Adipocyte (in vitro differentiated cells): Measurements from ENCODE around the gene FGGY.
A peak's percentile ranks its signal among the peaks of the same experiment; 100 is the strongest.

Experiments used
- DNase-seq: peaks from one replicate; pipeline ENCODE4 v3.0.0-alpha.2; 2015; ENCODE audit warnings: low read depth
- H3K27me3 ChIP-seq: replicated peaks from 2 replicates; pipeline ENCODE4 v1.7.0; 2013; ENCODE audit warnings: mild to moderate bottlenecking, low read length, moderate library complexity; ENCODE audit not compliant: control insufficient read depth, insufficient read depth
- H3K36me3 ChIP-seq: 2 replicates; pipeline ENCODE4 v1.7.0; 2013; ENCODE audit warnings: low read length, mild to moderate bottlenecking, moderate library complexity; ENCODE audit not compliant: control insufficient read depth, insufficient read depth, severe bottlenecking
- H3K4me1 ChIP-seq: 2 replicates; pipeline ENCODE4 v1.7.0; 2013; ENCODE audit warnings: mild to moderate bottlenecking, low read length, moderate library complexity; ENCODE audit not compliant: control insufficient read depth, insufficient read depth
- H3K4me3 ChIP-seq: 2 replicates; pipeline ENCODE4 v1.7.0; 2013; ENCODE audit warnings: mild to moderate bottlenecking, low read length, moderate library complexity
- H3K9ac ChIP-seq: 2 replicates; pipeline ENCODE4 v1.7.0; 2013; ENCODE audit warnings: mild to moderate bottlenecking, low read length, moderate library complexity
- H3K9me3 ChIP-seq: 2 replicates; pipeline ENCODE4 v1.7.0; 2013; ENCODE audit warnings: mild to moderate bottlenecking, low read length, moderate library complexity; ENCODE audit not compliant: control insufficient read depth

FGGY gene

GRCh38 chr1:59368008-59368670 is 71.2 kb downstream of the FGGY start:
- Histone ChIP-seq H3K9ac (peak overlapping the region; percentile 41), H3K27me3 (no peaks in the 10 kb centered on the region), H3K36me3 (no peaks in the 10 kb centered on the region), H3K4me3 (peak overlapping the region; percentile 10), H3K4me1 (peaks cover 37% of the 10 kb centered on the region), H3K9me3 (no peaks in the 10 kb centered on the region)
- no peak for DNase-seq

GRCh38 chr1:59375321-59376220 is 78.7 kb downstream of the FGGY start:
- peak; percentile 76 for DNase-seq
- Histone ChIP-seq H3K36me3 (no peaks in the 10 kb centered on the region), H3K4me3 (peak overlapping the region; percentile 12)

GRCh38 chr1:59377350-59377904 is 80.5 kb downstream of the FGGY start:
- Histone ChIP-seq H3K36me3 (no peaks in the 10 kb centered on the region), H3K4me3 (no peak overlapping the region), H3K27me3 (no peaks in the 10 kb centered on the region), H3K4me1 (peaks cover 10% of the 10 kb centered on the region), H3K9me3 (no peaks in the 10 kb centered on the region), H3K9ac (no peak overlapping the region)
- no peak for DNase-seq

More at GRCh38 chr1:59375321-59376220, 78.7 kb downstream of the FGGY start:
- no peaks in the 10 kb centered on the region for H3K9me3 ChIP-seq
- H3K27me3 ChIP-seq: no peaks in the 10 kb centered on the region
- peaks cover 10% of the 10 kb centered on the region for H3K4me1 ChIP-seq
- peak overlapping the region; percentile 22 for H3K9ac ChIP-seq

GRCh38 chr1:59378621-59379370 is 81.9 kb downstream of the FGGY start:
- DNase-seq: peak; percentile 58
- no peak overlapping the region for H3K9ac ChIP-seq
- peaks cover 10% of the 10 kb centered on the region for H3K4me1 ChIP-seq
- no peaks in the 10 kb centered on the region for H3K27me3 ChIP-seq
- H3K4me3 ChIP-seq: no peak overlapping the region
- H3K36me3 ChIP-seq: no peaks in the 10 kb centered on the region
- no peaks in the 10 kb centered on the region for H3K9me3 ChIP-seq

GRCh38 chr1:59379371-59379728 is 82.5 kb downstream of the FGGY start:
- Histone ChIP-seq H3K36me3 (no peaks in the 10 kb centered on the region), H3K9me3 (no peaks in the 10 kb centered on the region), H3K9ac (no peak overlapping the region), H3K27me3 (no peaks in the 10 kb centered on the region), H3K4me3 (no peak overlapping the region), H3K4me1 (peaks cover 10% of the 10 kb centered on the region)
- DNase-seq: no peak

- no peak overlapping the region for H3K4me3 ChIP-seq
- H3K9me3 ChIP-seq: no peaks in the 10 kb centered on the region
- H3K36me3 ChIP-seq: no peaks in the 10 kb centered on the region
- H3K4me1 ChIP-seq: no peaks in the 10 kb centered on the region
- no peaks in the 10 kb centered on the region for H3K27me3 ChIP-seq
- H3K9ac ChIP-seq: no peak overlapping the region
- no peak for DNase-seq
Observed at GRCh38 chr1:59383963-59384362, 87.1 kb downstream of the FGGY start.

- Histone ChIP-seq H3K9me3 (no peaks in the 10 kb centered on the region), H3K4me3 (no peak overlapping the region), H3K27me3 (no peaks in the 10 kb centered on the region), H3K36me3 (no peaks in the 10 kb centered on the region), H3K9ac (no peak overlapping the region), H3K4me1 (no peaks in the 10 kb centered on the region)
- no peak for DNase-seq
Observed at GRCh38 chr1:59384443-59384842, 87.5 kb downstream of the FGGY start.

GRCh38 chr1:59388191-59388590 is 91.3 kb downstream of the FGGY start:
- H3K9me3 ChIP-seq: no peaks in the 10 kb centered on the region
- H3K9ac ChIP-seq: no peak overlapping the region
- no peaks in the 10 kb centered on the region for H3K27me3 ChIP-seq
- peaks cover 6% of the 10 kb centered on the region for H3K4me1 ChIP-seq
- no peak for DNase-seq
- no peak overlapping the region for H3K4me3 ChIP-seq
- H3K36me3 ChIP-seq: no peaks in the 10 kb centered on the region

- H3K9ac ChIP-seq: no peak overlapping the region
Observed at GRCh38 chr1:59389847-59390246, 93.0 kb downstream of the FGGY start.

GRCh38 chr1:59390307-59390706 is 93.4 kb downstream of the FGGY start:
- H3K4me3 ChIP-seq: no peak overlapping the region
- H3K9me3 ChIP-seq: no peaks in the 10 kb centered on the region
- H3K4me1 ChIP-seq: peaks cover 23% of the 10 kb centered on the region
- H3K27me3 ChIP-seq: no peaks in the 10 kb centered on the region
- H3K9ac ChIP-seq: no peak overlapping the region
- H3K36me3 ChIP-seq: no peaks in the 10 kb centered on the region
- DNase-seq: no peak

More at GRCh38 chr1:59389847-59390246, 93.0 kb downstream of the FGGY start:
- no peaks in the 10 kb centered on the region for H3K27me3 ChIP-seq
- no peak overlapping the region for H3K4me3 ChIP-seq
- H3K4me1 ChIP-seq: peaks cover 23% of the 10 kb centered on the region
- peak; percentile 14 for DNase-seq
- H3K9me3 ChIP-seq: no peaks in the 10 kb centered on the region
- H3K36me3 ChIP-seq: no peaks in the 10 kb centered on the region
